Subcutaneous adipose tissue (tissue), 4 donors: ENCODE measurements around the gene SLC22A15. TPM values are rescaled to one million over a fixed set of nuclear protein-coding genes. Genes with fewer than 3 reads are reported as not detected.

Experiments
- CTCF ChIP-seq: fragments of 450-650 bp; IDR thresholded peaks from one replicate; pipeline ENCODE4 v1.5.1; 2016; ENCODE audit warnings: low read depth, mild to moderate bottlenecking, control low read depth, antibody characterized with exemption, moderate library complexity
- total RNA-seq, 4 donors: library from RNA; depleted of rRNA; stranded (reverse); fragments of >200 nt; gene quantifications; one replicate each; pipeline ENCODE4 v1.1.0, GENCODE V29; 2016

SLC22A15 gene
- total RNA-seq, 4 donors from 2014 or later: 6.6 to 24.5 (median 13.1) TPM

GRCh38 chr1:116092752-116093489 is 116.6 kb downstream of the SLC22A15 start:
- no peak for TF ChIP-seq CTCF

GRCh38 chr1:116095027-116095426 is 118.7 kb downstream of the SLC22A15 start:
- no peak for TF ChIP-seq CTCF

GRCh38 chr1:116096013-116096618 is 119.8 kb downstream of the SLC22A15 start:
- TF ChIP-seq CTCF: no peak

- no peak for TF ChIP-seq CTCF
Observed at GRCh38 chr1:116097626-116098025, 121.3 kb downstream of the SLC22A15 start.

GRCh38 chr1:116099379-116099778 is 123.1 kb downstream of the SLC22A15 start:
- no peak for TF ChIP-seq CTCF

- no peak for TF ChIP-seq CTCF
Observed at GRCh38 chr1:116099919-116100318, 123.6 kb downstream of the SLC22A15 start.

GRCh38 chr1:116104667-116105066 is 128.4 kb downstream of the SLC22A15 start:
- TF ChIP-seq CTCF: no peak
